GM18502 (cell line): Measurements from ENCODE around the gene OCA2.

ENCODE experiments used
- ATAC-seq: cut with Tn5 transposase; IDR thresholded peaks from one replicate; pipeline ENCODE4 v1.9.1; 2021; ENCODE audit warnings: mild to moderate bottlenecking; ENCODE audit not compliant: unreplicated experiment, poor library complexity

The OCA2 gene

GRCh38 chr15:28082891-28083684 lies 16.0 kb downstream of the OCA2 start:
- ATAC-seq, result no peak

- no peak for ATAC-seq
Observed at GRCh38 chr15:28081594-28081993, 17.5 kb downstream of the OCA2 start.

- ATAC-seq, result no peak
Observed at GRCh38 chr15:28080386-28080785, 18.7 kb downstream of the OCA2 start.

GRCh38 chr15:28079313-28079969 lies 19.7 kb downstream of the OCA2 start:
- no peak for ATAC-seq

- no peak for ATAC-seq
Observed at GRCh38 chr15:28078191-28078719, 20.9 kb downstream of the OCA2 start.

- ATAC-seq, result no peak
Observed at GRCh38 chr15:28075573-28075972, 23.5 kb downstream of the OCA2 start.

- ATAC-seq, result no peak
Observed at GRCh38 chr15:28068930-28069329, 30.2 kb downstream of the OCA2 start.

GRCh38 chr15:28066231-28066630 lies 32.9 kb downstream of the OCA2 start:
- no peak for ATAC-seq

GRCh38 chr15:28060005-28060404 lies 39.1 kb downstream of the OCA2 start:
- no peak for ATAC-seq

GRCh38 chr15:28058082-28058481 lies 41.0 kb downstream of the OCA2 start:
- no peak for ATAC-seq

GRCh38 chr15:28051955-28052633 lies 47.0 kb downstream of the OCA2 start:
- ATAC-seq, result no peak

GRCh38 chr15:28049581-28049980 lies 49.5 kb downstream of the OCA2 start:
- no peak for ATAC-seq

- no peak for ATAC-seq
Observed at GRCh38 chr15:28047277-28047676, 51.8 kb downstream of the OCA2 start.

GRCh38 chr15:28044121-28044672 lies 54.9 kb downstream of the OCA2 start:
- no peak for ATAC-seq

- ATAC-seq, result no peak
Observed at GRCh38 chr15:28043691-28044091, 55.4 kb downstream of the OCA2 start.

- no peak for ATAC-seq
Observed at GRCh38 chr15:28037969-28038590, 61.0 kb downstream of the OCA2 start.

- no peak for ATAC-seq
Observed at GRCh38 chr15:28033443-28033842, 65.7 kb downstream of the OCA2 start.

GRCh38 chr15:28030801-28031200 lies 68.3 kb downstream of the OCA2 start:
- no peak for ATAC-seq

- no peak for ATAC-seq
Observed at GRCh38 chr15:28027714-28028076, 71.4 kb downstream of the OCA2 start.
